Small intestine (tissue), 7 donors: ENCODE results near the gene SLC35G2. TPM values are rescaled to one million over a fixed set of nuclear protein-coding genes. Genes with fewer than 3 reads are reported as not detected.
A peak's percentile ranks its signal among the peaks of the same experiment; 100 is the strongest.
"Not testable (repeated sequence)": the region's sequence is repeated elsewhere in the genome, so short reads cannot be mapped to it uniquely, and the experiment has no call there.

Experiments
- DNase-seq, 2 donors: peaks; one replicate each; pipeline versions ENCODE4 v3.0.0 to v3.0.0-alpha.2; 2013
- FAIRE-seq: peaks from 2 replicates; lab custom pipeline; 2012; peaks lifted over from hg19 to GRCh38; lab: Jason Lieb, UNC
- H3K27ac ChIP-seq, 3 donors: one replicate each; pipeline ENCODE4 v1.5.1; 2013; ENCODE audit warnings: low read length in 2 of 3, mild to moderate bottlenecking in 2 of 3, control low read depth in 1 of 3, inconsistent platforms in 1 of 3, low read depth in 1 of 3, moderate library complexity in 1 of 3
- H3K27me3 ChIP-seq, 3 donors: one replicate each; pipeline ENCODE4 v1.6.1; 2013; ENCODE audit warnings: low read length in 3 of 3, inconsistent platforms in 1 of 3; ENCODE audit not compliant: control insufficient read depth in 3 of 3, insufficient read depth in 3 of 3
- H3K36me3 ChIP-seq, 3 donors: one replicate each; pipeline ENCODE4 v1.6.1; 2013; ENCODE audit warnings: low read length in 3 of 3, inconsistent platforms in 1 of 3, low read depth in 1 of 3, mild to moderate bottlenecking in 1 of 3, moderate library complexity in 1 of 3; ENCODE audit not compliant: control insufficient read depth in 3 of 3, insufficient read depth in 2 of 3
- H3K4me1 ChIP-seq, 3 donors: one replicate each; pipeline ENCODE4 v1.6.1; 2013; ENCODE audit warnings: low read length in 2 of 3, inconsistent platforms in 1 of 3, low read depth in 1 of 3, mild to moderate bottlenecking in 1 of 3, moderate library complexity in 1 of 3; ENCODE audit not compliant: control insufficient read depth in 3 of 3, insufficient read depth in 2 of 3
- H3K4me3 ChIP-seq, 3 donors: one replicate each; pipeline ENCODE4 v1.5.1; 2013; ENCODE audit warnings: low read length in 3 of 3, control low read depth in 1 of 3, inconsistent platforms in 1 of 3, low read depth in 1 of 3, mild to moderate bottlenecking in 1 of 3, moderate library complexity in 1 of 3
- H3K9me3 ChIP-seq, 2 donors: one replicate each; pipeline ENCODE4 v1.6.1; 2013; ENCODE audit warnings: low read depth in 1 of 2, low read length in 1 of 2; ENCODE audit not compliant: control insufficient read depth in 2 of 2, insufficient read depth in 1 of 2
- WGBS, 3 donors: extraction: QIAGEN DNeasy Blood & Tissue Kit; methylation state at CpG; one replicate each; pipeline ENCODE4 v1.1.7; 2013; 5-methylcytosine and 5-hydroxymethylcytosine counted together
- polyA plus RNA-seq, 4 donors: library from polyadenylated mRNA; stranded (reverse) in 3 of 4; unstranded in 1 of 4; fragments of 200-250 nt in 3 of 4; fragments of 120-200 nt in 1 of 4; gene quantifications; one replicate each; pipeline versions ENCODE4 v1.2.1 to v1.2.3, GENCODE V29; 2013
- donor health status: healthy with polysubstance abuse.
- donor health status: control.
- donor health status: control.
- donor health status: Bipolar disorder and iron deficiency.
- donor health status: healthy.

Gene SLC35G2
- polyA plus RNA-seq, 4 donors, result 1.6 to 5.1 TPM; not detected in 2

GRCh38 chr3:136883967-136884720, 65.2 kb downstream of the SLC35G2 start:
- DNase-seq, result no peak
- no peak for FAIRE-seq
- 81 to 93% (median 92%) methylated on average over 9 of the region's 9 CpGs for WGBS, 3 donors
- Histone ChIP-seq H3K27me3 (no peaks in the 10 kb centered on the region), H3K4me3 (no peak overlapping the region), H3K27ac (no peak overlapping the region), H3K9me3 (peaks cover 0 to 5% of the 10 kb centered on the region in 2 donors), H3K36me3 (peaks cover 0 to 5% (median 0%) of the 10 kb centered on the region in 3 donors), H3K4me1 (peaks cover 0 to 4% (median 0%) of the 10 kb centered on the region in 3 donors)

- Histone ChIP-seq H3K36me3 (peaks cover 0 to 5% (median 0%) of the 10 kb centered on the region in 3 donors), H3K4me1 (peaks cover 0 to 4% (median 0%) of the 10 kb centered on the region in 3 donors), H3K27ac (peak overlapping the region in 1 of 3 donors; percentile 72), H3K4me3 (no peak overlapping the region), H3K9me3 (peaks cover 0 to 10% of the 10 kb centered on the region in 2 donors), H3K27me3 (no peaks in the 10 kb centered on the region)
- WGBS, 3 donors, result 60 to 69% (median 66%) methylated on average over 5 of the region's 5 CpGs
- DNase-seq, result peak in 1 of 2 donors; percentile 20
- no peak for FAIRE-seq
Measured at GRCh38 chr3:136885357-136886213, 66.7 kb downstream of the SLC35G2 start.

- peaks cover 0 to 5% (median 0%) of the 10 kb centered on the region in 3 donors for H3K36me3 ChIP-seq
- FAIRE-seq (no peak), DNase-seq (no peak)
- no peak overlapping the region for H3K4me3 ChIP-seq
- H3K9me3 ChIP-seq, result peaks cover 0 to 19% of the 10 kb centered on the region in 2 donors
- H3K4me1 ChIP-seq, result peaks cover 0 to 6% (median 0%) of the 10 kb centered on the region in 3 donors
- no peak overlapping the region for H3K27ac ChIP-seq
- WGBS, 3 donors, result 86% methylated on average over 23 to 24 of the region's 24 CpGs
- no peaks in the 10 kb centered on the region for H3K27me3 ChIP-seq
Measured at GRCh38 chr3:136889947-136890346, 71.0 kb downstream of the SLC35G2 start.

- H3K4me1 ChIP-seq, result peaks cover 0 to 6% (median 0%) of the 10 kb centered on the region in 3 donors
- no peak for FAIRE-seq
- H3K36me3 ChIP-seq, result peaks cover 0 to 5% (median 0%) of the 10 kb centered on the region in 3 donors
- H3K4me3 ChIP-seq, result no peak overlapping the region
- H3K27ac ChIP-seq, result no peak overlapping the region
- DNase-seq, result no peak
- peaks cover 0 to 19% of the 10 kb centered on the region in 2 donors for H3K9me3 ChIP-seq
- no peaks in the 10 kb centered on the region for H3K27me3 ChIP-seq
- 47 to 49% (median 48%) methylated on average over 2 of the region's 2 CpGs for WGBS, 3 donors
Measured at GRCh38 chr3:136891934-136892855, 73.3 kb downstream of the SLC35G2 start.

GRCh38 chr3:136893848-136894443, 75.0 kb downstream of the SLC35G2 start:
- Histone ChIP-seq H3K27me3 (no peaks in the 10 kb centered on the region), H3K36me3 (peaks cover 0 to 2% (median 0%) of the 10 kb centered on the region in 3 donors), H3K4me3 (no peak overlapping the region), H3K27ac (peak overlapping the region in 1 of 3 donors; percentile 20), H3K9me3 (peaks cover 0 to 19% of the 10 kb centered on the region in 2 donors), H3K4me1 (peaks cover 0 to 6% (median 0%) of the 10 kb centered on the region in 3 donors)
- DNase-seq (no peak), FAIRE-seq (no peak)
- 60 to 64% (median 62%) methylated on average over 5 of the region's 5 CpGs for WGBS, 3 donors

- H3K4me3 ChIP-seq, result not testable (repeated sequence)
Measured at GRCh38 chr3:136897171-136897570, 78.2 kb downstream of the SLC35G2 start.

GRCh38 chr3:136898549-136898948, 79.6 kb downstream of the SLC35G2 start:
- H3K36me3 ChIP-seq, result no peaks in the 10 kb centered on the region
- H3K4me1 ChIP-seq, result peaks cover 0 to 5% (median 0%) of the 10 kb centered on the region in 3 donors
- no peaks in the 10 kb centered on the region for H3K27me3 ChIP-seq
- 67 to 81% (median 70%) methylated on average over 4 of the region's 4 CpGs for WGBS, 3 donors
- H3K9me3 ChIP-seq, result peaks cover 0 to 12% of the 10 kb centered on the region in 2 donors
- H3K27ac ChIP-seq, result no peak overlapping the region
- no peak overlapping the region for H3K4me3 ChIP-seq
- FAIRE-seq (no peak), DNase-seq (no peak)

More at GRCh38 chr3:136897171-136897570, 78.2 kb downstream of the SLC35G2 start:
- not testable (repeated sequence) for H3K4me1 ChIP-seq, H3K27ac ChIP-seq, H3K27me3 ChIP-seq, H3K36me3 ChIP-seq, H3K9me3 ChIP-seq, DNase-seq, FAIRE-seq
- 80 to 88% (median 86%) methylated on average over 1 of the region's 1 CpG for WGBS, 3 donors
